GM18507 (cell line): Measurements from ENCODE around the gene BTK.
"Not testable (repeated sequence)": the region's sequence is repeated elsewhere in the genome, so short reads cannot be mapped to it uniquely, and the experiment has no call there.

Experiments used
- DNase-seq: peaks from one replicate; pipeline ENCODE4 v3.0.0; 2011; ENCODE audit warnings: low read depth; ENCODE audit not compliant: insufficient read length; ENCODE audit errors: extremely low spot score
- FAIRE-seq: peaks from 2 replicates; lab custom pipeline; 2011; peaks lifted over from hg19 to GRCh38; lab: Jason Lieb, UNC

BTK gene

DNA sequence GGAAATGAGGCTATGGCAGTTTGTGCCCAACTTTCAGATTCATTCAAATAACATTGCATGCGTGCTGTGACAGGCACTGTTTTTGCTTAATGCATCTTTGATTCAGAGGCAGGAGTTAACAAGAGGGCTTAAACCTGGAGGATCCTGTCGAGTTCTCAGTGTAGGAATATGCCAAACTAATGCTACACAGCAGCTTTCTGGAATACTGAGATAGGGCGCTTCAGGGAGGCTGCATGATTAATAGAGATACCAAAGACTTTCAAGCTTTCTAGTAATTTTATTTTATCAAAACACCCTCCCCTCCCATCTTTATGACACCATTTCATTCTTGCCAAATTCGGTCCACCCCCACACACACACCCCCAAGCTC, 36.8 kb downstream of the BTK start:
- no peak for FAIRE-seq
- DNase-seq = no peak

DNA sequence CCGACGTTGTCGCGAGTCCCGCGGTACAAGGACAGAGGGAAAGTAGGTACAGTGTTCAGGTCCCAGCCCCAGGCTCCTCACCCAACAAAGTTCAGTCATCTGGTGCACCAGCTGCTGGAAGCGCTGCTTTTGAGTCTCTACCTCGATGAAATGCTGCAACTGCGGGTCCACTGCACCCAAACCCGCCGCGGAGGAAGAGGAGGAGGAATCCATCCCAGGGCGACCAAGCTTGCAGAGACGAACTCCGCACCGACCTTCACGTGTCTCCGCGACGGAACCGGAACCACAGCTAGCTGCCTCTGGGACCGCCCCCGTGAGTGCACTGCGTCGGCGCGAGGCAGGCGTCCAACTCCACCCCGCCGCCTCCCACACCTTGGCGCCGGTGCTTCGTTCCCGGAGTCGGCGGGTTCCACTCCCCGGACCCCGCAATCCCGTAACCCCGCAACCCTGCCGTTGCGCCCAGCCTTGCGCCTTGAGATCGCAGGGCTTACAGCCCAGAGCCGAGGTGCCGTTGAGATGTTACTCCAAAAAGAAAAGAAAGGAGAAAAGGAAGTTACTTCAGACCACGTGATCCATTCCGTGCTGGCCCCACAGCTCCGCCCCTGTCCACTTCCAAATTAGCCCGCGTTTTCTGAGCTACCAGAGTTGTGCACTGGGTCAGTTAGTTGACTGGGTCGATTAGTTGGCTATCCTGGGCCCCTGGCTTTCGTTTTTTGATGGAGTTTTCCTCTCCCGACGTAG, 37.4 kb downstream of the BTK start, which contains the start of gene TIMM8A:
Gene TIMM8A, minus strand, starts transcription at position 291 of the 741 bp plus-strand sequence. Its CDS starts 78 bp downstream, at position 213.
- DNase-seq (peak; percentile 67), FAIRE-seq (peak; percentile 86)

DNA sequence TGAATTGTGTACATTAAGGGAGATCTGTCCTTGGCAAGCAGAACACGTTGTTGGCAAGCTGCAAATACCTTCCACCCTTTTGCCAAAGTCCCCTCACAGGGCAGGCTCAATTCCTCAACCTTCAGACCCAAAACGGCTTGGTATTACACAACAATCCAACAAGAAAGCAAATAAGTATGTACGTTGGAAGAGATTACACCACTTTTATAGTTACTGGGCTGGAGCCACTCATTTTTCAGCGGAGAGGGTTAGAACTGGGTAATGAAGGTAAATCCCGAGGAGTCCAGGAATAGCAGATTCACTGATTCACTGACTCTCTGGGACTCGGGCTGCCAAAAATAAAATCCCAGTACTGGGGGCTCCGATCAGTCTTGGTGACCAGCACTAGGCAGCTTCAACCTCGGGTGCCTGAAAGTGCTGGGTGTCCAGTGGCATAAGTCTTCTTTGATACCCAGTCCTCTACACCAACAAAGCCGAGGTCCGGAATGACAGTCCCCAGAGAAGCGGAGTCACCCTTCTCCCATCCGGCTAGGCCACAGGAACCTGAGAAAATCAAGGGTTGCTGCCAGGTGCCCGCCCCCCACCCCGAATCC, 38.0 kb downstream of the BTK start:
- FAIRE-seq (no peak), DNase-seq (no peak)

DNA sequence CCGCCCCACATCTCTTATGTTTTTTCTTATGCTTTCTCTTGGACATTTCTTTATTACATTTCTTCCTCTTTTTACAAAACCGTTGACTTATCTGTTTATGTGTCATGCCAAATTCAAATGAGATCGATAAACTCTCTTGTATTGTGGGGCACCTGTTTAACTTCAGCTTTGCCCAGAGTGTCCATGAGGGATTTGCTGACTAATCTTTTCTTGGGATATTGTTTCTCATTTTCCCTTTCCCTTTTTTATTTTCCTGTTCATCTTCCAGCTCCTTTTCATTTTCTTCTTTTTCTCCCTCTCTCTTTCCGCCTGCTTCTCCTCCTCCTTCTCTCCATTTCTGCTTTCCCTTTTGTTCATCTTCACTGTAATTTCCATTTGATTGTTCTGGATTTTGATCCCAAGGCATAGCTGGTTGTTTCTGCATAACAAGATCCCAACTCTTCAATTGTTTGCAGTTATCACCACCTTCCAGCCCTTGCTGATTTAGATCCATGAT, 48.2 kb downstream of the BTK start:
- no peak for FAIRE-seq
- no peak for DNase-seq

DNA sequence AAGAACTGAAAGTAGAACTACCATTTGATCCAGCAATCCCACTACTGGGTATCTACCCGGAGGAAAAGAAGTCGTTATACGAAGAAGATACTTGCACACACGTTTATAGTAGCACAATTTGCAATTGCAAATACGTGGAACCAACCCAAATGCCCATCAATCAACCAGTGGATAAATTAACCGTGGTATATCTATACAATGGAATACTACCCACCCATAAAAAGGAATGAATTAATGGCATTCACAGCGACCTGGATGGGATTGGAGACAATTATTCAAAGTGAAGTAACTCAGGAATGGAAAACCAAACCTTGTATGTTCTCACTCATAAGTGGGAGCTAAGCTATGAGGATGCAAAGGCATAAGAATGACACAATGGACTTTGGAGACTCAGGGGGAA, 51.7 kb downstream of the BTK start:
- not testable (repeated sequence) for FAIRE-seq, DNase-seq

DNA sequence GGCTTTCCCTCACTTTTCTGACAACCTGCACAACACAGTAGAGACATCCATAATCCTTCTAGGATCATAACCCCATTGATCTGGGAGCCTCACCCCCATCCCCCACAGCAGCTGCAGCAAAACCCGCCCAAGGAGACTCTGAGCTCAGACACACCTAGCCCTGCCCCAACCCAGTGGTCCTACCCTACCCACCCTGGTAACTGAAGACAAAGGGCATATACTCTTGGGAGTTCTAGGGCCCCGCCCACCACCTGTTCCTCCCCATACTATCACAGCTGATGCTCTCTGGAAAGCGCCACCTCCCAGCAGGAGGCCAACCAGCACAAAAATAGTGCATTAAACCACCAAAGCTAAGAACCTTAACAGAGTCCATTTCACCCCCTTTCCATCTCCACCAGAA, 59.4 kb downstream of the BTK start:
- not testable (repeated sequence) for DNase-seq, FAIRE-seq

DNA sequence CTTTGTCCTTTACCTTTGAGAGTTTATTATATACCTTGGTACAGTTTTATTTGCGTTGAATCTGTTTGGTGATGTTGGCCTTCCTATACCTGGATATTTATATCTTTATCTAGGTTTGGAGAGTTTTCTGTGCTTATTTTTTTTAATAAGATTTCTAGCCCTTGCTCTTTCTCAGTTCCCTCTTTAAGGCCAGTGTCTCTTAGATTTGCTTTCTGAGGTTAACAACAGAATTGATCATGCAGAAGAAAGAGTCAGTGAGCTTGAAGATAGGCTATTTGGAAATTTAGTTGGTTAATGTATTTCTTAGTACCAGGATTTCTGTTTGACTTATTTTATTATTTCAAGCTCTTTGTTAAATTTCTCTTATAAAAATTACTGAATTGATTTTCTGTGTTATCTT, 82.2 kb downstream of the BTK start:
- DNase-seq (no peak), FAIRE-seq (no peak)
